ENCODE measurements around the gene PHACTR1. TPM values are rescaled to one million over a fixed set of nuclear protein-coding genes. Genes with fewer than 3 reads are reported as not detected.

PHACTR1 gene
- total RNA-seq, 4 donors from 2014 or later, result 12.6 to 17.7 (median 17.1) TPM

DNA sequence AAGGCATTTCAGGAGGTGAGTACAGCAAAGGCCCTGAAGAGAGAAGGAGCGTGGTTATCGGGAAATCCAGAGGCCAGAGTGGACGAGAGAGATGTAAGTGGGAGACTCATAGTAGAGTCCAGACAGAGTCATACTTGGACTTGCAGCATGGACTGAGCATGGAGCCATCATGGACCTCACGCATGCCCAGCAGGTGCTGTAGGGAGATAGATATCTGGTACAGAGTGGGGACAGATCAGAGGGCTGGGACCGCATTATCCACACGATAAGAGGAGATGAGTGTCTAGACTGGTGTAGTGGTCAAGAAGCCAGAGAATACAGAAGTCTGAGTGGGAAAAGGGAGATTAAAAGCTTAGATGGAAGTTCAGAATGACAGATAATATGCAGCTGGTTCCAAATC lies 484.8 kb downstream of the PHACTR1 start:
- DNase-seq (ENCODE audit: low spot score) (no peak), ATAC-seq (ENCODE audit: low FRiP score) (no peak)
- TF ChIP-seq, protein P1, sequence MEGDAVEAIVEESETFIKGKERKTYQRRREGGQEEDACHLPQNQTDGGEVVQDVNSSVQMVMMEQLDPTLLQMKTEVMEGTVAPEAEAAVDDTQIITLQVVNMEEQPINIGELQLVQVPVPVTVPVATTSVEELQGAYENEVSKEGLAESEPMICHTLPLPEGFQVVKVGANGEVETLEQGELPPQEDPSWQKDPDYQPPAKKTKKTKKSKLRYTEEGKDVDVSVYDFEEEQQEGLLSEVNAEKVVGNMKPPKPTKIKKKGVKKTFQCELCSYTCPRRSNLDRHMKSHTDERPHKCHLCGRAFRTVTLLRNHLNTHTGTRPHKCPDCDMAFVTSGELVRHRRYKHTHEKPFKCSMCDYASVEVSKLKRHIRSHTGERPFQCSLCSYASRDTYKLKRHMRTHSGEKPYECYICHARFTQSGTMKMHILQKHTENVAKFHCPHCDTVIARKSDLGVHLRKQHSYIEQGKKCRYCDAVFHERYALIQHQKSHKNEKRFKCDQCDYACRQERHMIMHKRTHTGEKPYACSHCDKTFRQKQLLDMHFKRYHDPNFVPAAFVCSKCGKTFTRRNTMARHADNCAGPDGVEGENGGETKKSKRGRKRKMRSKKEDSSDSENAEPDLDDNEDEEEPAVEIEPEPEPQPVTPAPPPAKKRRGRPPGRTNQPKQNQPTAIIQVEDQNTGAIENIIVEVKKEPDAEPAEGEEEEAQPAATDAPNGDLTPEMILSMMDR (IDR thresholded peaks at IDR 0.05), result no peak

DNA sequence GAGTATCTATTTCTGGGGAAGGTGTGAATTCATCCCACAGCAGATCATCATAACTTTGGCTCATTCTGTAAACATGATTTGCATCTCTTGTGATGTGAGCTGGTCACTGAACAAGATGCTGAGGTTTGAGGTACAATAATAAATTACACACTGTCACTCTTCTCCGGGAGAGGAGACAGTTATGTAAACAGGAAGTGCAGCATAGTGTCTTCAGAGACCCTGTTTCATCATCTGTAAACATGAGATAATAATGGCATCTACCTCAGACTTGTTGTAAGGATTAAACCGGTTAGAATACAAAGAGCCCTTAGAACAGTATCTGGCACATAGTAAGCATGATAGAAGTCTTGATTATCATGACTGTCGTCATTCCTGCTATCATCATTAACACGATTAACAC lies 486.6 kb downstream of the PHACTR1 start:
- ATAC-seq (ENCODE audit: low FRiP score) (no peak), DNase-seq (ENCODE audit: low spot score) (no peak)
- TF ChIP-seq, protein P1 (IDR thresholded peaks at IDR 0.05), result no peak

DNA sequence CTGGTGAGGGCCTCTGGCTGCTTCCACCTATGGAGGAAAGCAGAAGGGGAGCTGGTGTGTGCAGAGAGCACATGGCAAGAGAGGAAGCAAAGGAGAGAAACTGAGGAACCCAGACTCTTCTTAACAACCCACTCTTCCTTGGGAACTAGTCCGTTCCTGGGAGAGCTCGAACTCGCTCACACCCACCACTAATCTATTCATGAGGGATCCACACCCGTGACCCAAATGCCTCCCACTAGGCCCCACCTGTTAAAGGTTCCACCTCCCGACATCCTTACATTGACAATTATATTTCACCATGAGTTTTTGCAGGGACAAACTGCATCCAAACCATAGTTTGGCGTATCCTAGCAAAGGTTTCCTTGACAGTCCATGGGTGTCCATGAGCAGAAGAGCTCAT lies 488.5 kb downstream of the PHACTR1 start:
- DNase-seq (ENCODE audit: low spot score), result no peak
- no peak for ATAC-seq (ENCODE audit: low FRiP score)
- TF ChIP-seq, protein P1 (IDR thresholded peaks at IDR 0.05), result no peak

- ATAC-seq (ENCODE audit: low FRiP score) (no peak), DNase-seq (ENCODE audit: low spot score) (no peak)
- TF ChIP-seq, protein P1 (IDR thresholded peaks at IDR 0.05), result no peak
Observed at GRCh38 chr6:13212096-13212495, 495.5 kb downstream of the PHACTR1 start.

DNA sequence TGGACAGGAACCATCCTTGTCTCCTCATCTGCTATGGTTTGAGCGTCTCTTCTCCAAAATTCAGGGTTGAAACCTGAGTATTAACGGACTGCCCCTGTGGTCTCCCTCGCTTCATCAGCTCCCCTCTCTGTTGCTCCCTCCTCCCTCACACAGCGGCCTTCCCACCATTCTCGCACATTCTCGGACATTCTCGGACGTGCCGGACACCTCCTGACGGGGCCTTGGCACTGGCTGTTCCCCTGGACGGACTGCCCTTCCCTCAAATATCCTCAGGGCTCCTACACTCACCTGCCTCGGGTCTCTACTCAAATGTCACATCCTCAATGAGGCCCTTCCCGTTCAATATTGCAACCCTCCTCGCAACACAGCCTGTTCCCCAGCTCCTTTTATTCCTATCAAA lies 496.0 kb downstream of the PHACTR1 start:
- TF ChIP-seq, protein P1 (IDR thresholded peaks at IDR 0.05), result no peak
- ATAC-seq (ENCODE audit: low FRiP score) (no peak), DNase-seq (ENCODE audit: low spot score) (no peak)

GRCh38 chr6:13215390-13215789 lies 498.8 kb downstream of the PHACTR1 start:
- TF ChIP-seq, protein P1 (IDR thresholded peaks at IDR 0.05), result no peak
- DNase-seq (ENCODE audit: low spot score), result no peak

DNA sequence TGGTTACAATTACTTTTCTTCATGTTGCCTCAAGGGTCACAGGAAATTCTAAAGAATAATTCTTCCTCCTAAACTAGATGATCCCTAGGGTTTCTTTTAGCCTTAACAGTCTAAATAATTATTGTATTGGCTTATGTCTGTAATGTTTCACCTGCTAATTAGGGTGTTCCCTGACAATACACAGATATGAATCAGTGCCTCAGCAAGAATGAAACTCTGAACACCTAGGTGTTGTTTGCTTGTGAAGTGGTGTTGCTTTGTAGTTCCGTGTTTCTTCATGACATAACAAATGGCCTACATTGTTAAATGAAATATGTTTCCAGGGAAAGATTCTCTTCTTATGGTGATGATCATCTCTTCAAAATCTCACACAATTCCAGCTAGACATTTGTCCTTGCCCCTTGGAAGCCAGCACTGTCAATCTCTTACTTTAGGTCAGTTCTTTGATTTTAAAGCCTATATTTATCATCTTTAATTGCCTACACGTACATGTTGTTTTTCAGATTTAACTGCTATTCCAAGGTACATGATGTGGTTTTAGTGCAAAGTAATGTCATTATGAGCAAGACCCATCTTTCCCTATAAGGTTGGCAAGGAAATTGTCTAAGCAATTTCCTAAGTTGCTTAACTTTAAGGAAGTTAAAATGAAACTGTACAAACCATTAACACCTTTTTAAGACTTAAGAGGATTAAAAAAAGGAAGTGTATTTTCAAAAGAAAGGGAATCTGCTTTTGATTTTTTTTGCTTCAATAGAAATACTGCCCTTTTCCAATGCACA lies 499.9 kb downstream of the PHACTR1 start:
- TF ChIP-seq, protein P1 (IDR thresholded peaks at IDR 0.05), result no peak
- DNase-seq (ENCODE audit: low spot score), result no peak
- no peak for ATAC-seq (ENCODE audit: low FRiP score)

More at GRCh38 chr6:13215390-13215789, 498.8 kb downstream of the PHACTR1 start:
- no peak for ATAC-seq (ENCODE audit: low FRiP score)
